Subcutaneous abdominal adipose tissue (tissue), 5 donors: ENCODE measurements around the gene TMEM35B.
"Not testable (repeated sequence)": the region's sequence is repeated elsewhere in the genome, so short reads cannot be mapped to it uniquely, and the experiment has no call there.

Experiments used
- H3K27ac ChIP-seq: one replicate; pipeline ENCODE4 v1.7.0; 2013; ENCODE audit warnings: low read depth, mild to moderate bottlenecking, inconsistent platforms, low read length, moderate library complexity
- H3K27me3 ChIP-seq, 5 donors: one replicate each; pipeline ENCODE4 v1.7.0; 2013; ENCODE audit warnings: low read length in 5 of 5, inconsistent platforms in 1 of 5; ENCODE audit not compliant: control insufficient read depth in 5 of 5, insufficient read depth in 4 of 5
- H3K36me3 ChIP-seq, 5 donors: one replicate each; pipeline ENCODE4 v1.7.0; 2013; ENCODE audit warnings: low read length in 5 of 5; ENCODE audit not compliant: control insufficient read depth in 5 of 5, insufficient read depth in 5 of 5
- H3K4me1 ChIP-seq, 5 donors: one replicate each; pipeline ENCODE4 v1.7.0; 2013; ENCODE audit warnings: low read length in 5 of 5, mild to moderate bottlenecking in 3 of 5, moderate library complexity in 1 of 5; ENCODE audit not compliant: control insufficient read depth in 5 of 5, insufficient read depth in 5 of 5
- H3K4me3 ChIP-seq, 5 donors: one replicate each; pipeline ENCODE4 v1.7.0; 2013; ENCODE audit warnings: low read length in 5 of 5, low read depth in 1 of 5
- H3K9ac ChIP-seq, 5 donors: one replicate each; pipeline ENCODE4 v1.7.0; 2013; ENCODE audit warnings: low read length in 5 of 5, mild to moderate bottlenecking in 4 of 5, moderate library complexity in 3 of 5
- H3K9me3 ChIP-seq, 5 donors: one replicate each; pipeline ENCODE4 v1.7.0; 2013; ENCODE audit warnings: low read length in 5 of 5; ENCODE audit not compliant: control insufficient read depth in 5 of 5
- donor health status: healthy.
- donor health status: healthy.
- donor health status: healthy.
- donor health status: healthy.
- donor health status: healthy.

The TMEM35B gene

DNA sequence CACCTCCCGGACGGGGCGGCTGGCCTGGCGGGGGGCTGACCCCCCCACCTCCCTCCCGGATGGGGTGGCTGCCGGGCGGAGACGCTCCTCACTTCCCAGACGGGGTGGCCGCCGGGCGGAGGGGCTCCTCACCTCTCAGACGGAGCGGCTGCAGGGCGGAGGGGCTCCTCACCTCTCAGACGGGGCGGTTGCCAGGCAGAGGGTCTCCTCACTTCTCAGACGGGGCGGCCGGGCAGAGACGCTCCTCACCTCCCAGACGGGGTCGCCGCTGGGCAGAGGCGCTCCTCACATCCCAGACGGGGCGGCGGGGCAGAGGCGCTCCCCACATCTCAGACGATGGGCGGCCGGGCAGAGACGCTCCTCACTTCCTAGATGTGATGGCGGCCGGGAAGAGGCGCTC lies 17.5 kb downstream of the TMEM35B start:
- H3K27me3 ChIP-seq, H3K27ac ChIP-seq, H3K4me3 ChIP-seq, H3K4me1 ChIP-seq, H3K9ac ChIP-seq, H3K36me3 ChIP-seq, H3K9me3 ChIP-seq: not testable (repeated sequence)

DNA sequence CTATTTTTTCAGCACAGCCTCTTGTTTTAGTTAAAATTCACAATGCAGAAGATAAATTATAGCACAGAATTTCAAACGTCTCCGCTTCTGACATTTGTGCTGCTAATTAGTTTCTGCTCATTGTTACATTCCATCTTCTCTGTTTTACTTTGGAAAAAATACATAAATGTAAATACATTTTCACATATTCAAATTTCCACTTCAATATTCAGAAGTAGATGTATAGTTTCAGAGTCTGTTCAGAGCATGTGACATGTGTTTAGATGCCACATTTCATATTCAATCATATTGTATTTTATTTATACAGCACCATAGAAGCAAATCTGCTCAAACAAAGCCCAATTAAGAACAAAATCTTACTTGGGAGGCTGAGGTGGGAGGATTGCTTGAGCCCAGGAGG lies 19.6 kb downstream of the TMEM35B start:
- H3K9me3 ChIP-seq = no peaks in the 10 kb centered on the region
- no peaks in the 10 kb centered on the region for H3K36me3 ChIP-seq
- no peak overlapping the region for H3K27ac ChIP-seq
- no peak overlapping the region for H3K9ac ChIP-seq
- no peaks in the 10 kb centered on the region for H3K4me1 ChIP-seq
- no peaks in the 10 kb centered on the region for H3K27me3 ChIP-seq
- no peak overlapping the region for H3K4me3 ChIP-seq

DNA sequence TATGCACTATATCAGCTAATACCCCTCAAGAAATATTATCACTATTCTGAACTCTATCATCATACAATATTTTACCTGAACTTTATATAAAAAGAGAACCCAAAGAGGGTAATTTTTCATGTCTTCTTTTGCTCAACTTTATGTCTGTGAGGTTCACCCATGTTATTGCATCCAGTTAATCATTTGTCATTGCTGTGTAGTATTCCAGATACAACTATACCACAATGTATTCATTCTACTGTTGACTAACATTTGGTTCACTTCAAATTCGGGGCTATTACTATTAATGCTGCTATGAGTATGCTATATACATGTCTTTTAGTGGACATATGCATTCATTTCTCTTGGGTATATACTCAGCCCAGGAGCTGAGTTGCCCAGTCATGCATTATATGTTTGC lies 34.7 kb downstream of the TMEM35B start:
- Histone ChIP-seq H3K4me3 (no peak overlapping the region), H3K9ac (no peak overlapping the region), H3K36me3 (no peaks in the 10 kb centered on the region), H3K4me1 (no peaks in the 10 kb centered on the region), H3K27ac (no peak overlapping the region), H3K27me3 (peaks cover 0 to 8% (median 0%) of the 10 kb centered on the region in 5 donors), H3K9me3 (no peaks in the 10 kb centered on the region)

DNA sequence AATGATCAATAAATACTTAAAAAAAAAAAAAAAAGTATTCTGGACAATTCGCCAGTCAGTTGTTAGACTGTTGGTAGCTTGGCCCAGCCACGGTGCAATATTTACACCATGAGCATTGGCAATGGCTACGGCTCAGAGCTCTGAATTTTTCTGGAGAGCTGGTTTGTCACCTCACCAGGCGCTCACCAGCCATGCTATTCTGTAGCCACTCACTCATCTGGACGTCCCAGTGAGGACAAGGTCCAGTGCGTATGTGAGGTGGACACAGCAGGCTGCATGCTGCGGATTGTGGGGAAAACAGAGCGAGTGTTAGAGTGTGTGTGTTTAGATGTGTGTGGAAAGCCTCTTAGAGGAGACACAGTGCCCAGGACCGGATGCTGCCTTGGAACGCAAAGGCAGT lies 36.4 kb downstream of the TMEM35B start:
- H3K4me1 ChIP-seq, H3K4me3 ChIP-seq, H3K9ac ChIP-seq, H3K27ac ChIP-seq, H3K36me3 ChIP-seq, H3K9me3 ChIP-seq, H3K27me3 ChIP-seq: not testable (repeated sequence)

DNA sequence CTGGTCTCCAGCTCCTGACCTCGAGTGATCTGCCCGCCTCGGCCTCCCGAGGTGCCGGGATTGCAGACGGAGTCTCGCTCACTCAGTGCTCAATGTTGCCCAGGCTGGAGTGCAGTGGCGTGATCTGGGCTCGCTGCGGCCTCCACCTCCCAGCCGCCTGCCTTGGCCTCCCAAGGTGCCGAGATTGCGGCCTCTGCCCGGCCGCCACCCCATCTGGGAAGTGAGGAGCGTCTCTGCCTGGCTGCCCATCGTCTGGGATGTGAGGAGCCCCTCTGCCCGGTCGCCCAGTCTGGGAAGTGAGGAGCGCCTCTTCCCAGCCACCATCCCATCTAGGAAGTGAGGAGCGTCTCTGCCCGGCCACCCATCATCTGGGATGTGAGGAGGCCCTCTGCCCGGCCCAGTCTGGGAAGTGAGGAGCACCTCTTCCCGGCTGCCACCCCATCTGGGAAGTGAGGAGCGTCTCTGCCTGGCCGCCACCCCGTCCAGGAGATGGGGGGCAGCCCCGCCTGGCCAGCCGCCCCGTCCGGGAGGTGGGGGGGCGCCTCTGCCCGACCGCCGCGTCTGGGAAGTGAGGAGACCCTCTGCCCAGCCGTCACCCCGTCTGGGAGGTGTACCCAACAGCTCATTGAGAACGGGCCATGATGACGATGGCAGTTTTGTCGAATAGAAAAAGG lies 37.4 kb downstream of the TMEM35B start:
- not testable (repeated sequence) for H3K4me3 ChIP-seq, H3K4me1 ChIP-seq, H3K27me3 ChIP-seq, H3K36me3 ChIP-seq, H3K27ac ChIP-seq, H3K9ac ChIP-seq, H3K9me3 ChIP-seq

DNA sequence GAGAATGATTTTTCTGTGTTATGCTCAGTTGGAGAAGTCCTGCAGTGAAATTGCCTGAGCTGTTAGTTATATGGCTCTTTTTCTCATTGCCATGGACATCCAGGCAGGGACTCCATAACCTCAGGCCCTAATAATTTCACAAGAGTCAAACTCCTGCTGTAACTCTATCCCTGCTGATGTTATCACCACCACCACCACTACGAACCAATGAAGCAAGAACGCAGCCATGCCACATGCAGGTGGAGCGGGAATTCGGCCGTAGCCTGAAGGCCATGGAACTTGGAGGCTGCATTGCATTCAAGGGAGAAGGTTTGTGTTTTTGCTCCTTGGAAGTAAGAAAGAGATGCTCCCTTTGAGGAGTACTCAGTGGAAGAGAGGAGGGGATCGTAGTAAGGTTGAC lies 38.9 kb downstream of the TMEM35B start:
- Histone ChIP-seq H3K27ac (no peak overlapping the region), H3K36me3 (no peaks in the 10 kb centered on the region), H3K27me3 (peaks cover 0 to 8% (median 0%) of the 10 kb centered on the region in 5 donors), H3K9me3 (no peaks in the 10 kb centered on the region), H3K4me1 (no peaks in the 10 kb centered on the region), H3K4me3 (no peak overlapping the region), H3K9ac (no peak overlapping the region)

DNA sequence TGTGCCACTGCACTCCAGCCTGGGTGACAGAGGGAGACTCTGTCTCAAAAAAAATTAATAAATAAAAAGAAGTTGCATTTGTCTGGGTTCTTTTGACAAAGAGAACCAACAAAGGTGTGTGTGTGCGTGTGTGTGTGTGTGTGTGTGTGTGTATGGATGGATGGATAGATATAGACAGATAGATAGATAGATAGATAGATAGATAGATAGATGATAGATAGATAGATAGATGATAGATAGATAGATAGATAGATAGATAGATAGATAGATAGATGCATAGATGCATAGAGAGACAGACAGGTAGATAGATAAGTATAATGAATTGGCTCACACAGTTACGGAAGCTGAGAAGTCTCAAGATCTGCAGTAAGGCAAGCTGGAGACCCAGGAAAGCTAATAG lies 43.3 kb downstream of the TMEM35B start:
- H3K36me3 ChIP-seq, H3K27ac ChIP-seq, H3K9me3 ChIP-seq, H3K4me3 ChIP-seq, H3K9ac ChIP-seq, H3K4me1 ChIP-seq: not testable (repeated sequence)
- peaks cover 0 to 17% (median 0%) of the 10 kb centered on the region in 5 donors for H3K27me3 ChIP-seq
